Cardiac fibroblast (primary cell): ENCODE data around the gene COL1A1.

Experiments
- DNase-seq, 2 donors: peaks; one replicate each; pipeline versions ENCODE4 v3.0.0 to v3.0.0-alpha.2; 2010; ENCODE audit warnings: low read depth in 2 of 2
- H3K4me3 ChIP-seq, 2 donors: replicated peaks in 1 of 2; 1 replicate in 1 of 2; 2 replicates in 1 of 2; pipeline ENCODE4 v1.5.1; 2011; ENCODE audit warnings: low read depth in 2 of 2, low read length in 2 of 2, mild to moderate bottlenecking in 2 of 2, moderate library complexity in 1 of 2
- CTCF ChIP-seq: IDR thresholded peaks from one replicate; pipeline ENCODE4 v1.5.1; 2011; ENCODE audit warnings: low read depth, mild to moderate bottlenecking, low read length, inconsistent platforms

The COL1A1 gene

GRCh38 chr17:50149417-50150353, 51.7 kb downstream of the COL1A1 start:
- peak overlapping the region; percentile 82 to 85 for H3K4me3 ChIP-seq
- peak; percentile 61 to 62 for DNase-seq
- TF ChIP-seq CTCF: no peak

DNA sequence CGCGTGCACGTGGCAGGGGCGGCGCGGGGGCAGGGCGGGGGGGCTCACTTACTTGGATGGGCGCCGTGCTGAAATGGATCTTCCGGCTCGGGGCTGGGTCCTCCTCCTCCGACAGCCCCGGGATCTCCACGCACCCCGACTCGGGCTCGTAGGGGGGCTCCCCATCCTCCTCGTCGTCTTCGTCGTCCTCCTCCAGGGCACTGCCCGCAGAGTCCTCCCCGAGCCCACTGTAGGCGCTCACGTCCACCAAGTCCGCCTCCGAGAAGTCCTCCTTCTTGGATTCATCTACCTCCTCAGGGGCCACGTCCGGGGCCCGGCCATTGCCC, 52.4 kb downstream of the COL1A1 start:
- no peak for TF ChIP-seq CTCF
- H3K4me3 ChIP-seq: peak overlapping the region; percentile 82 to 85
- DNase-seq: no peak

GRCh38 chr17:50148226-50149090, 53.0 kb downstream of the COL1A1 start:
- peak; percentile 37 to 55 for DNase-seq
- H3K4me3 ChIP-seq: peak overlapping the region; percentile 82 to 85
- TF ChIP-seq CTCF: no peak

GRCh38 chr17:50147841-50148225, 53.6 kb downstream of the COL1A1 start:
- peak overlapping the region; percentile 82 to 85 for H3K4me3 ChIP-seq
- no peak for TF ChIP-seq CTCF
- DNase-seq: peak in 1 of 2 donors; percentile 55

GRCh38 chr17:50146927-50147665, 54.3 kb downstream of the COL1A1 start:
- peak overlapping the region; percentile 82 to 85 for H3K4me3 ChIP-seq
- DNase-seq: no peak
- TF ChIP-seq CTCF: no peak

- DNase-seq: no peak
- no peak for TF ChIP-seq CTCF
- H3K4me3 ChIP-seq: peak overlapping the region in 1 of 2 donors; percentile 11
Measured at GRCh38 chr17:50146230-50146926, 55.1 kb downstream of the COL1A1 start.
